OCI-LY7 (cell line): Measurements from ENCODE around the gene FOXK1. TPM values are rescaled to one million over a fixed set of nuclear protein-coding genes. Genes with fewer than 3 reads are reported as not detected.

Experiments
- BruUV-seq: library from RNA; stranded (reverse); fragments of 400-500 nt; replicated peaks from 2 replicates; lab custom pipeline; 2021; lab: Mats Ljungman, UMichigan
- CTCF ChIA-PET: fragments of 300-600 bp; sonication (Branson Sonifier 250); formaldehyde crosslinking; loops from one replicate; lab custom pipeline; 2022; ENCODE audit warnings: antibody characterized with exemption; ENCODE audit not compliant: unreplicated experiment; lab: Charles Lee
- POLR2A ChIA-PET: fragments of 300-600 bp; sonication (Branson Sonifier 250); formaldehyde crosslinking; loops from one replicate; lab custom pipeline; 2022; ENCODE audit warnings: antibody characterized with exemption; lab: Charles Lee
- DNase-seq: peaks from one replicate; pipeline ENCODE4 v3.0.0-alpha.2; 2015; ENCODE audit warnings: low spot score
- H2AFZ ChIP-seq: fragments of 200-600 bp; sonication (generic), shearing (Covaris generic); 2 replicates; pipeline ENCODE4 v1.6.1; 2014; ENCODE audit warnings: mild to moderate bottlenecking, antibody characterized with exemption, low read length, moderate library complexity
- H3K27ac ChIP-seq: fragments of 200-600 bp; sonication (generic); 2 replicates; pipeline ENCODE4 v1.5.1; 2014; ENCODE audit warnings: mixed run types, low read depth, mild to moderate bottlenecking, moderate library complexity, low read length, inconsistent platforms; ENCODE audit not compliant: poor library complexity, severe bottlenecking
- H3K36me3 ChIP-seq: fragments of 200-600 bp; sonication (generic); 2 replicates; pipeline ENCODE4 v1.6.1; 2014; ENCODE audit warnings: mild to moderate bottlenecking, antibody characterized with exemption, low read length, moderate library complexity, mixed read lengths; ENCODE audit not compliant: insufficient read depth
- H3K4me1 ChIP-seq: fragments of 200-600 bp; sonication (generic); 2 replicates; pipeline ENCODE4 v1.5.1; 2014; ENCODE audit warnings: mild to moderate bottlenecking, low read length; ENCODE audit not compliant: insufficient read depth, poor library complexity, severe bottlenecking
- H3K4me2 ChIP-seq: fragments of 200-600 bp; sonication (generic); 2 replicates; pipeline ENCODE4 v1.6.1; 2014; ENCODE audit warnings: mild to moderate bottlenecking, low read length
- H3K4me3 ChIP-seq: fragments of 200-600 bp; sonication (generic); 2 replicates; pipeline ENCODE4 v1.5.1; 2014; ENCODE audit warnings: mild to moderate bottlenecking, low read depth, low read length; ENCODE audit not compliant: poor library complexity, severe bottlenecking
- H3K79me2 ChIP-seq: fragments of 200-600 bp; sonication (generic); 2 replicates; pipeline ENCODE4 v1.6.1; 2016; ENCODE audit warnings: low read depth, mild to moderate bottlenecking, low read length, moderate library complexity, mixed read lengths; ENCODE audit not compliant: insufficient read depth
- H3K9me2 ChIP-seq: fragments of 200-600 bp; sonication (generic); 2 replicates; pipeline ENCODE4 v1.6.1; 2016; ENCODE audit warnings: mild to moderate bottlenecking, low read length, mixed read lengths; ENCODE audit not compliant: insufficient read depth
- H3K9me3 ChIP-seq: fragments of 200-600 bp; sonication (generic); 2 replicates; pipeline ENCODE4 v1.6.1; 2014; ENCODE audit warnings: mild to moderate bottlenecking, mixed run types, low read length, mixed read lengths
- H4K20me1 ChIP-seq: fragments of 200-600 bp; sonication (generic); 2 replicates; pipeline ENCODE4 v1.6.1; 2014; ENCODE audit warnings: mild to moderate bottlenecking, antibody characterized with exemption, low read length, moderate library complexity, mixed read lengths; ENCODE audit not compliant: insufficient read depth
- EZH2phosphoT487 ChIP-seq: fragments of 200-600 bp; sonication (generic); IDR thresholded peaks from 2 replicates; pipeline ENCODE4 v1.6.1; 2018; ENCODE audit warnings: low read depth, borderline replicate concordance, mild to moderate bottlenecking, mixed run types, antibody characterized with exemption, low read length, moderate library complexity, mixed read lengths
- intact Hi-C: fragments of 100-400 bp; cut with micrococcal nuclease; formaldehyde crosslinking; loops from one replicate; pipeline ENCODE4 v1.10.0; 2022; ENCODE audit not compliant: unreplicated experiment
- total RNA-seq, 2 experiments: library from RNA; depleted of rRNA in 1 of 2; stranded (reverse); fragments of >200 nt in 1 of 2; shearing (Covaris generic) in 1 of 2; gene quantifications; 2 replicates each; pipeline ENCODE4 v1.2.3, GENCODE V29; 2014 to 2022
- TF ChIP-seq, protein P1 (sequence below): fragments of 200-600 bp; sonication (generic); conservative IDR thresholded peaks from 2 replicates; pipeline ENCODE4 v1.5.1; 2014; ENCODE audit warnings: mild to moderate bottlenecking, antibody characterized with exemption, low read length, moderate library complexity, mixed read lengths

Gene FOXK1
- total RNA-seq, 2 experiments from 2014 or later = 17.3 to 34.5 TPM

DNA sequence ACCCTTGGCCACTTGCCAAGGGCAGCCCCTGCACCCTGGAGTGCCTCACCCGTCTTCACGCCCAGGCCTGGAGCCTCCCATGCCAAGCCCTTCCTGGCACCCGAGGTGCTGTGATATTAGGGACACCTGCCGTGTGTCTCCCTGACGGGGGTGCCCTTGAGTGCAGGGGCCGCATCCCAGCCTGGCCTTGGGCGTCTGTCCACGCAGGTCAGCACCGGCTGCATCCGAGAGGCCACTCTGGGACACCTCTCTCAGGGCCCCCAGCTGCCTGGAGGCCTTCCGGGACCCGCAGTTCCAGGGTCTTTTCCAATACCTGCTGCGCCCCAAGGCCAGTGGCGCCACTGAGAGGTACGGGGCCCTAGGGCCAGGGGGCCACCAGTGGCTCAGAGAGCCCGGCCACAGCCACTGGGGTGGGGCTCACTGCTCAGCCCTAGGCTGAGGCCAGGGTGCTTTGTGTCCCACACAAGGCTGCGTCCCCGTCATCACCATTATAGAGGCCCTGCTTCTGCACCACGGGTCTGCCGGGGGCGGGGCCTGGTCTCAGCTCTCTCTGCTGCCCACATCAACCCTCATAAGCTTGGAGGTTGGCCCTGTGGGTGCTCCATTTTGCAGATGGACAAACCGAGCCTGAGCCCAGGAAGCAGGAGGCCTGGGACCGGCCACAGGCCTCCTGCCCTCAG is 106.0 kb downstream of the FOXK1 start:
- H3K79me2 ChIP-seq = no peaks in the 10 kb centered on the region
- no peak overlapping the region for H3K27ac ChIP-seq
- no peaks in the 10 kb centered on the region for H3K4me1 ChIP-seq
- no peak overlapping the region for H3K4me3 ChIP-seq
- no TSS peak for BruUV-seq
- CTCF ChIA-PET = no interaction called here
- H3K9me3 ChIP-seq = no peaks in the 10 kb centered on the region
- no peaks in the 10 kb centered on the region for H4K20me1 ChIP-seq
- no peak for TF ChIP-seq EZH2phosphoT487
- TF ChIP-seq, protein P1, sequence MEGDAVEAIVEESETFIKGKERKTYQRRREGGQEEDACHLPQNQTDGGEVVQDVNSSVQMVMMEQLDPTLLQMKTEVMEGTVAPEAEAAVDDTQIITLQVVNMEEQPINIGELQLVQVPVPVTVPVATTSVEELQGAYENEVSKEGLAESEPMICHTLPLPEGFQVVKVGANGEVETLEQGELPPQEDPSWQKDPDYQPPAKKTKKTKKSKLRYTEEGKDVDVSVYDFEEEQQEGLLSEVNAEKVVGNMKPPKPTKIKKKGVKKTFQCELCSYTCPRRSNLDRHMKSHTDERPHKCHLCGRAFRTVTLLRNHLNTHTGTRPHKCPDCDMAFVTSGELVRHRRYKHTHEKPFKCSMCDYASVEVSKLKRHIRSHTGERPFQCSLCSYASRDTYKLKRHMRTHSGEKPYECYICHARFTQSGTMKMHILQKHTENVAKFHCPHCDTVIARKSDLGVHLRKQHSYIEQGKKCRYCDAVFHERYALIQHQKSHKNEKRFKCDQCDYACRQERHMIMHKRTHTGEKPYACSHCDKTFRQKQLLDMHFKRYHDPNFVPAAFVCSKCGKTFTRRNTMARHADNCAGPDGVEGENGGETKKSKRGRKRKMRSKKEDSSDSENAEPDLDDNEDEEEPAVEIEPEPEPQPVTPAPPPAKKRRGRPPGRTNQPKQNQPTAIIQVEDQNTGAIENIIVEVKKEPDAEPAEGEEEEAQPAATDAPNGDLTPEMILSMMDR = no peak
- H3K4me2 ChIP-seq = no peak overlapping the region
- peaks cover 10% of the 10 kb centered on the region for H3K36me3 ChIP-seq
- DNase-seq = no peak
- intact Hi-C loops = no loop called here
- no peak overlapping the region for H2AFZ ChIP-seq
- POLR2A ChIA-PET = no interaction called here
- no peaks in the 10 kb centered on the region for H3K9me2 ChIP-seq

DNA sequence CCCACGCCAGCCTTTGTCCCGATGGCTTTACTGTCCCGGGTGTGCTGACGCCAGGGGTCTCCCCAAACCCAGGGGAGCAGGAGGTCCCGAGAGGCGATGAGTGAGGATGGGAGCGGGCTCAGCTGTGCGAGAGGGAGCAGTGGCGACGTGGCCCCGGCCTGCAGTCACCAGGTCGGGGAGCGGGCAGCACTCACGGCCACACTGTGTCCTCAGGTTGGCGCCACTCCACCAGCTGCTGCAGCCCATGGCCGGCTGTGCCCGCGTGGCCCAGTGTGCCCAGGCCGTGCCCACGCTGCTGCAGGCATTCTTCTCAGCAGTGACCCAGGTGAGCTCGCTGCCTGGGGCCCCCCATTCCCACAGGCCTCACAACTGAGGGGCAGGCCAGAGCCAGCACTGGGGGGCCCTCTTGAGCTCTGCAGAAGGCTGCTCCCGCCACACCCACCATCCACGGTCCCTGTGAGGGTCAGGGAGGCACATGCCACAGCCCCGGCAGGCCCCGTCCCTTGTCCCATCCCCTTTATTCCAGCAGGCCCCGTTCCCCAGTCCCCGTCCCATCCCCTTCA is 106.6 kb downstream of the FOXK1 start:
- POLR2A ChIA-PET = no interaction called here

More for the DNA sequence above, 106.6 kb downstream of the FOXK1 start:
- CTCF ChIA-PET = no interaction called here
- no peak overlapping the region for H3K27ac ChIP-seq
- no peaks in the 10 kb centered on the region for H3K9me3 ChIP-seq
- DNase-seq = no peak
- no peak overlapping the region for H3K4me3 ChIP-seq
- H3K36me3 ChIP-seq = peaks cover 10% of the 10 kb centered on the region
- no peak for TF ChIP-seq EZH2phosphoT487
- TF ChIP-seq, protein P1 = no peak
- H2AFZ ChIP-seq = no peak overlapping the region
- no peaks in the 10 kb centered on the region for H4K20me1 ChIP-seq
- H3K4me1 ChIP-seq = no peaks in the 10 kb centered on the region
- H3K4me2 ChIP-seq = no peak overlapping the region
- BruUV-seq = no TSS peak
- no peaks in the 10 kb centered on the region for H3K79me2 ChIP-seq
- intact Hi-C loops = no loop called here
- no peaks in the 10 kb centered on the region for H3K9me2 ChIP-seq
